A673 (cell line): ENCODE data around the gene SLC22A6. TPM values are rescaled to one million over a fixed set of nuclear protein-coding genes. Genes with fewer than 3 reads are reported as not detected.

ENCODE experiments used
- Bru-seq: library from RNA; stranded (reverse); fragments of 400-500 nt; gene quantifications from one replicate; lab custom pipeline; 2021; lab: Mats Ljungman, UMichigan
- BruChase-seq, 2 experiments: library from RNA; stranded (reverse); fragments of 400-500 nt; gene quantifications; one replicate each; lab custom pipeline; 2021; lab: Mats Ljungman, UMichigan
- BruUV-seq: library from RNA; stranded (reverse); fragments of 400-500 nt; replicated peaks from 2 replicates; lab custom pipeline; 2021; lab: Mats Ljungman, UMichigan
- CTCF ChIA-PET: fragments of 300-600 bp; sonication (Branson Sonifier 250); formaldehyde crosslinking; loops from one replicate; lab custom pipeline; 2022; ENCODE audit warnings: antibody characterized with exemption; lab: Charles Lee
- POLR2A ChIA-PET: fragments of 300-600 bp; sonication (Branson Sonifier 250); formaldehyde crosslinking; loops from one replicate; lab custom pipeline; 2022; ENCODE audit warnings: antibody characterized with exemption; ENCODE audit not compliant: low non-redundant PET; lab: Charles Lee
- DNase-seq: peaks from one replicate; pipeline ENCODE4 v3.0.0-alpha.2; 2015; ENCODE audit warnings: low spot score
- H3K27ac ChIP-seq: fragments of 200-600 bp; sonication (generic); 2 replicates; pipeline ENCODE4 v1.5.1; 2016; ENCODE audit warnings: mixed run types, low read depth, mild to moderate bottlenecking, mixed read lengths, antibody characterized with exemption, low read length; ENCODE audit not compliant: poor library complexity, severe bottlenecking
- H3K27me3 ChIP-seq: fragments of 200-600 bp; sonication (generic); replicated peaks from 2 replicates; pipeline ENCODE4 v1.6.1; 2017; ENCODE audit warnings: mixed run types, low read depth, mild to moderate bottlenecking, mixed read lengths, antibody characterized with exemption, low read length; ENCODE audit not compliant: insufficient read depth, poor library complexity
- H3K36me3 ChIP-seq: fragments of 200-600 bp; sonication (generic); 2 replicates; pipeline ENCODE4 v1.6.1; 2016; ENCODE audit warnings: mixed run types, mild to moderate bottlenecking, mixed read lengths, antibody characterized with exemption, low read length; ENCODE audit not compliant: insufficient read depth, poor library complexity, severe bottlenecking
- H3K4me1 ChIP-seq: fragments of 200-600 bp; sonication (generic); 2 replicates; pipeline ENCODE4 v1.6.1; 2017; ENCODE audit warnings: mixed run types, mild to moderate bottlenecking, mixed read lengths, antibody characterized with exemption, low read length; ENCODE audit not compliant: insufficient read depth, poor library complexity, severe bottlenecking
- H3K4me3 ChIP-seq: fragments of 200-600 bp; sonication (generic); 2 replicates; pipeline ENCODE4 v1.5.1; 2016; ENCODE audit warnings: low read depth, mixed run types, mild to moderate bottlenecking, mixed read lengths, low read length; ENCODE audit not compliant: poor library complexity, severe bottlenecking
- H3K9me3 ChIP-seq: fragments of 200-600 bp; sonication (generic); 2 replicates; pipeline ENCODE4 v1.6.1; 2016; ENCODE audit warnings: mixed run types, low read depth, mild to moderate bottlenecking, mixed read lengths, antibody characterized with exemption, low read length; ENCODE audit not compliant: poor library complexity, severe bottlenecking
- EZH2 ChIP-seq: fragments of 200-600 bp; sonication (generic); IDR thresholded peaks from 2 replicates; pipeline ENCODE4 v1.6.1; 2017; ENCODE audit warnings: borderline replicate concordance, low read depth, mild to moderate bottlenecking, mixed read lengths, antibody characterized with exemption, low read length; ENCODE audit not compliant: poor library complexity, severe bottlenecking
- intact Hi-C: fragments of 100-400 bp; cut with micrococcal nuclease; formaldehyde crosslinking; loops from one replicate; pipeline ENCODE4 v1.10.0; 2022; ENCODE audit not compliant: unreplicated experiment
- long read RNA-seq: library from polyadenylated mRNA; stranded (forward); transcript quantifications from one replicate; pipeline ENCODE4 v2.0.0, GENCODE V29; 2022
- total RNA-seq: library from RNA; stranded (reverse); gene quantifications from 2 replicates; pipeline ENCODE4 v1.2.3, GENCODE V29; 2021
- TF ChIP-seq, protein P1 (sequence below): fragments of 300-800, 200-600 bp; sonication (generic); conservative IDR thresholded peaks from 2 replicates; pipeline ENCODE4 v1.5.1; 2017; ENCODE audit warnings: low read depth, mild to moderate bottlenecking, antibody characterized with exemption, low read length, moderate library complexity, mixed read lengths

Gene SLC22A6, protein sequence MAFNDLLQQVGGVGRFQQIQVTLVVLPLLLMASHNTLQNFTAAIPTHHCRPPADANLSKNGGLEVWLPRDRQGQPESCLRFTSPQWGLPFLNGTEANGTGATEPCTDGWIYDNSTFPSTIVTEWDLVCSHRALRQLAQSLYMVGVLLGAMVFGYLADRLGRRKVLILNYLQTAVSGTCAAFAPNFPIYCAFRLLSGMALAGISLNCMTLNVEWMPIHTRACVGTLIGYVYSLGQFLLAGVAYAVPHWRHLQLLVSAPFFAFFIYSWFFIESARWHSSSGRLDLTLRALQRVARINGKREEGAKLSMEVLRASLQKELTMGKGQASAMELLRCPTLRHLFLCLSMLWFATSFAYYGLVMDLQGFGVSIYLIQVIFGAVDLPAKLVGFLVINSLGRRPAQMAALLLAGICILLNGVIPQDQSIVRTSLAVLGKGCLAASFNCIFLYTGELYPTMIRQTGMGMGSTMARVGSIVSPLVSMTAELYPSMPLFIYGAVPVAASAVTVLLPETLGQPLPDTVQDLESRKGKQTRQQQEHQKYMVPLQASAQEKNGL
- not detected in 2 replicates for total RNA-seq
- not detected for Bru-seq, nascent RNA
- not detected for BruChase-seq, experiment 1, labeled RNA remaining after a 2-hour chase
- not detected for BruChase-seq, experiment 2, labeled RNA remaining after a 6-hour chase
- long read RNA-seq: 0 reads

DNA sequence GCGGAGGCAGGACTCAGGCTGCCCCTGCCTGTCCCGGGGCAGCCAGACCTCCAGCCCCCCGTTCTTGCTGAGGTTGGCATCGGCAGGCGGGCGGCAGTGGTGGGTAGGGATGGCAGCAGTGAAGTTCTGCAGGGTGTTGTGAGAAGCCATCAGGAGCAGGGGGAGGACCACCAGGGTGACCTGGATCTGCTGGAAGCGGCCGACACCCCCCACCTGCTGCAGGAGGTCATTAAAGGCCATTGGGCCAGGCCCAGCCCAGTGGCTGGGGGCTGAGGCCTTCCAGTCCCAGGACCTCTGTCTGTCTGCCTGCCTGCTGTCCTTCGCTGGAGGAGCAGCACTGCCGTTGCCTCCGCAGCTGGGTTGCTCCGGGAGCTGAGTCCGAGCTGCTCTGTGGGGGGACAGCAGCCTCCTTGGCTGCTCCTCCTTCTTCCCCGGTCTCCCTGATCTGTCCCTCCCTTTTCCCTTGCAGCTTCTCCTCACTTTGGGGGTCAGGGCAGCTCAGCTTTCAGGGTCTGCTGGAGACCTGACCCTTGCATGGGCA lies at the start of gene SLC22A6:
TSS of gene SLC22A6 (minus strand) at position 517 of the 541 bp plus-strand sequence. CDS start at position 240, 277 bp downstream.
- Histone ChIP-seq H3K27ac (no peak within 1 kb of the TSS), H3K9me3 (no peaks in the 10 kb centered on the region), H3K4me1 (no peaks in the 10 kb centered on the region), H3K36me3 (no peaks in the 10 kb centered on the region), H3K4me3 (no peak within 1 kb of the TSS), H3K27me3 (no peaks in the 10 kb centered on the region)
- CTCF ChIA-PET: no interaction called here
- TF ChIP-seq, protein P1, sequence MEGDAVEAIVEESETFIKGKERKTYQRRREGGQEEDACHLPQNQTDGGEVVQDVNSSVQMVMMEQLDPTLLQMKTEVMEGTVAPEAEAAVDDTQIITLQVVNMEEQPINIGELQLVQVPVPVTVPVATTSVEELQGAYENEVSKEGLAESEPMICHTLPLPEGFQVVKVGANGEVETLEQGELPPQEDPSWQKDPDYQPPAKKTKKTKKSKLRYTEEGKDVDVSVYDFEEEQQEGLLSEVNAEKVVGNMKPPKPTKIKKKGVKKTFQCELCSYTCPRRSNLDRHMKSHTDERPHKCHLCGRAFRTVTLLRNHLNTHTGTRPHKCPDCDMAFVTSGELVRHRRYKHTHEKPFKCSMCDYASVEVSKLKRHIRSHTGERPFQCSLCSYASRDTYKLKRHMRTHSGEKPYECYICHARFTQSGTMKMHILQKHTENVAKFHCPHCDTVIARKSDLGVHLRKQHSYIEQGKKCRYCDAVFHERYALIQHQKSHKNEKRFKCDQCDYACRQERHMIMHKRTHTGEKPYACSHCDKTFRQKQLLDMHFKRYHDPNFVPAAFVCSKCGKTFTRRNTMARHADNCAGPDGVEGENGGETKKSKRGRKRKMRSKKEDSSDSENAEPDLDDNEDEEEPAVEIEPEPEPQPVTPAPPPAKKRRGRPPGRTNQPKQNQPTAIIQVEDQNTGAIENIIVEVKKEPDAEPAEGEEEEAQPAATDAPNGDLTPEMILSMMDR: no peak
- TF ChIP-seq EZH2: no peak
- POLR2A ChIA-PET: no interaction called here
- no peak for DNase-seq
- BruUV-seq: no TSS peak
- intact Hi-C loops: no loop called here

DNA sequence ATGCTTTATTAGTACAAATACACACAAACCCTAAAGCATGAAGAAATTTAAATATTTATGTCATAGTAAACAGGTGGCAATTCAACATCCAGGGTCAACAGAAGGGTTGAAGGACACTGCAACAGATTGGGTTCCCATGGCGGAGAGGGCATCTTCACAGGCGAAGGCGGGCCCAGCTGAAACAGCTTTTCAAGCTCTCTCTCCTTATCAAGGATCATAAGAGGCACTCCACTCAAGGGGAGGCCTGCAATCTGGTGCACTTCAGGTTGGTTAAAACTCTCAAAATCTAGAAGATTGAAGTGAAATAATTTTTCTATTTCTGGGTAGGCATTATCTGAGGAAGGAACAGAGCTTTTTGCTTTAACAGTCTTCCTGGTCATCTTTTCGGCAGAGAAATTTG lies 47.7 kb upstream of the SLC22A6 start:
- intact Hi-C loops: loop anchor here (10.0 kb wide), 1 partner anchor 242 kb away; no protein-coding TSS in a partner anchor
- no peaks in the 10 kb centered on the region for H3K36me3 ChIP-seq
- no peaks in the 10 kb centered on the region for H3K9me3 ChIP-seq
- BruUV-seq: no TSS peak
- TF ChIP-seq, protein P1: no peak
- no peak for TF ChIP-seq EZH2
- H3K27ac ChIP-seq: no peak overlapping the region
- ChIA-PET CTCF (no interaction called here), POLR2A (no interaction called here)
- peaks cover 9% of the 10 kb centered on the region for H3K27me3 ChIP-seq
- no peaks in the 10 kb centered on the region for H3K4me1 ChIP-seq
- DNase-seq: no peak
- H3K4me3 ChIP-seq: no peak overlapping the region

DNA sequence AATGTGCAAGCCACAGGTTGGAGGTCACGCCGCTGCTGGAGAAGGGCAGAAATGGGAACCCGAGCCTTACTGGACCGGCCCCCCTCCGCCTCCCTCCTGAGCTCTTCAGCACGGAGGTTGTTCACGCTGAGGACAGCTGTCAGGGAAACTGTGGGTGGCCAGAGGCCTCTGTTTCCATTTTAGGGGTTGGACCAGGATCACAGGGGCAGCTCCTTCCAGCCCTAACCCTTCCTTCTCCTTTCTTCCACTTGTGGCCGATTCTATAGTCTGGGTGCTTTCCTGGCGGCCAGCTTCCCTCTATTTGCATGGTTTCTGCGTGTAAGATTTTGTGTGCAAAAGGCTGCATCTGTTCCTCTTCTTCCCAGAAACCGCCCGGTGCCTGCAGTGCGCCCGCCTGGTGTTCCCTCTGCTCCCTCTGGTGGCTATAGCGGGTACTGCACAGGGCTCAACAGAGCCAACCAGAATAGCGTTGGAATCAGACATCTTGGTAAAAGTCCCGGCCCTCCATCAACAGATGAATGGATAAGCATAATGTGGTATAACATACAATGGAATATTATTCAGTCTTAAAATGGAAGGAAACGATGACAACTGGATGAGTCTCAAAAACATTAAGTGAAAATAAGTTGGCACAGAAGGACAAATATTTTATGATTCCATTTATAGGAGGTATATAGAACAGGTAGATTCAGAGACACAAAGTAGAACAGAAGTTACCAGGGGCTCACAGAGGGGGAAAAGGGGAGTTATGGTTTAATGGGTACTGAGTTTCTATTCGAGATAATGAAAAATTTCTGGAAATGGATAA lies 39.3 kb upstream of the SLC22A6 start:
- ChIA-PET CTCF (interaction anchor here (0.6 to 5.6 kb wide), 8 partner anchors 49 to 130 kb away, joined by 3 to 101 read pairs (median 4); no protein-coding TSS in a partner anchor), POLR2A (no interaction called here)
- no peaks in the 10 kb centered on the region for H3K9me3 ChIP-seq
- peak; percentile 91 for DNase-seq
- H3K27ac ChIP-seq: no peak overlapping the region
- no peaks in the 10 kb centered on the region for H3K27me3 ChIP-seq
- peaks cover 4% of the 10 kb centered on the region for H3K4me1 ChIP-seq
- no peaks in the 10 kb centered on the region for H3K36me3 ChIP-seq
- intact Hi-C loops: loop anchor here (1.0 to 10.0 kb wide), 3 partner anchors 118 to 629 kb away; no protein-coding TSS in a partner anchor
- BruUV-seq: no TSS peak
- no peak overlapping the region for H3K4me3 ChIP-seq
- TF ChIP-seq EZH2: no peak
- TF ChIP-seq, protein P1: peak; percentile 100
